Right ventricle myocardium inferior (tissue), 1 donor: Measurements from ENCODE around the gene COX7A2L. TPM values are rescaled to one million over a fixed set of nuclear protein-coding genes. Genes with fewer than 3 reads are reported as not detected.
"Not testable (repeated sequence)": the region's sequence is repeated elsewhere in the genome, so short reads cannot be mapped to it uniquely, and the experiment has no call there.

Experiments
- ATAC-seq: fragments of 200-7000 bp; cut with Tn5 transposase; one replicate; pipeline ENCODE4 v1.9.1; 2020; ENCODE audit warnings: mild to moderate bottlenecking, moderate library complexity
- DNase-seq: peaks from one replicate; pipeline ENCODE4 v3.0.0; 2021; ENCODE audit errors: missing footprints
- intact Hi-C: fragments of 100-400 bp; cut with DNase I; formaldehyde crosslinking; loops from one replicate; pipeline ENCODE4 v1.11.0; 2022
- total RNA-seq: library from RNA; stranded (reverse); fragmentation: NEBNext Ultra II Directional; extraction: Animal tissue kit (Norgen Biotek cat#: 25700); gene quantifications from one replicate; pipeline ENCODE4 v1.2.1, GENCODE V29; 2021
- donor health status: DM: no; HTN: yes; CAD: no; lungs with severe emphysema.

The COX7A2L gene
- total RNA-seq, 1 donor from 2014 or later, result 94.4 TPM

GRCh38 chr2:42342061-42342794 lies 18.8 kb downstream of the COX7A2L start:
- intact Hi-C loops, result no loop called here
- DNase-seq, result no peak
- ATAC-seq, result peak; percentile 85

- intact Hi-C loops, result no loop called here
- no peak for DNase-seq
- ATAC-seq, result no peak
Measured at GRCh38 chr2:42340938-42341636, 19.9 kb downstream of the COX7A2L start.

DNA sequence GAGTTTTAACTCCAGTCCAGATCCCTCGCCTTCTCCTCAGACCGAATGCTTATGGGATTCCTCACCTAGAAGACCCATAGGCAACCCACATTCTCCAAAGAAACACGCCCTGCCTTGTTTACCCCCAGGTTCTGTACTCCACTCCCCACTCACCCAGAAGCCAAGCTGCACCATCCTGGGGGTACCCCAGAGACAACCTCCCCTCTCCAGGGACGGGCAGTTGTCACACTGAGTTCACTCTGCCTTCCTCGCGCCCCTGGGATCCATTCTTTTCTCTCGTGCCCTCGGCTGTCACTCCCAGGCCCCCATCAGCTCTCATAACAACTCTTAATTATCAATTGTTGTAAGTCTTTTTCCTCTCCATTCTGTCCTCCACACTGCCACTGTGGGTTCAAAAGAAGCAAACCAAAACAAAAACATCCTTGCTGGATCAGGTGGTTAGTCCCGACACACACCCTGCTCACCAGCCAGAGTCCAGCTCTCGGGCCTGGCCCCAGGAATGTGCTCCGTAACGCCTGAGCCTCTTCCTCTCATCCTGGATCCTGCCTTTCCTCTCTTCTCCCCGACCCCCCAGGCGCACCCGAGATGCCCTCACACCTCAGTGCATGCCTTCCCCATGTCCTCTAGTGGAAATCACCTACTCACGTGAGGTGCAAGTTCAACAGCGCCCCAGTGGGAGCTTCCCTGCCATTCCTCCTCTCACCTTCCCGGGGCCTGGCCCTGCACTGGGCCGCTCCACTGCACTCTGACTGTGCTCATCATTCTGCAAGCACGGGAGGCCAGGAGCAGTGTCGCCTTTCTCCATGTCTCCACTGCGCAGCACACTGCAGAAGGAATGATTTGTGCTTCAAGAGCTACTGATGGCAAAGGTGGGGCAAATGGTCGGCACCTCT lies 20.7 kb downstream of the COX7A2L start:
- intact Hi-C loops, result no loop called here
- ATAC-seq, result no peak
- no peak for DNase-seq

DNA sequence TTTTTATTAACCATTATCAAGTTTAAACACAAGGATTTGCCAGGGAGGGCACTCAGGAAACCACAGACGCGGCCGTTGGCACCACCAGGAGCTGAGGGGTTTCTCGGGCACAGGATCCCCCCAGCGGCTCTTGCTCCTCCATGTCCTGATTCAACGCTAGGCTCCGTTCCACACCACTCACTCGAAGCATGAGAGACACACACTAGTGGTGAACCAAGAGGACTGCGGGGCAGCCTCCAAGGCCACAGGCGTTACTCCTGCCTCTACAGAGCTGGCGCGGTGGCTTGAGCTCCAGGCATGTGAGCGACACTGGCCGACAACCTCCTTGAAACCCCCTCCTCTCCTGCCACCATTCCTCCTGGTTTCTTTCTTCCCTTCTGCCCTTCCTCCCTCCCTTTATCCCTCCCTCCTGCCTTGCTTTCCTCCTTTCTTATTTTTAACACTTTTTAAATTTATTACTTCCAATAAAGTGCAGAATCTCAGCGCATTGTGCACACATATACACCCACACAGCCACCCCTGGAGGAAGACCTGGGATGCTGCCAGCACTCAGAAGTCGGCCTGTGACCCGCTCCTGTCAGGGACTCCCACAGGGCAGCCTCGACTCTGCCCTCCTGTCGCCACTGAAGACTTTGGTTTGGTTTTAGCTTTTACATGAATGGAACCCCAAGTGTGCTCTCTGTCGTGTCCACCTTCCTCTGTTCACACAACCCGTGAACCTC lies 21.7 kb downstream of the COX7A2L start:
- intact Hi-C loops, result no loop called here
- no peak for ATAC-seq
- no peak for DNase-seq

DNA sequence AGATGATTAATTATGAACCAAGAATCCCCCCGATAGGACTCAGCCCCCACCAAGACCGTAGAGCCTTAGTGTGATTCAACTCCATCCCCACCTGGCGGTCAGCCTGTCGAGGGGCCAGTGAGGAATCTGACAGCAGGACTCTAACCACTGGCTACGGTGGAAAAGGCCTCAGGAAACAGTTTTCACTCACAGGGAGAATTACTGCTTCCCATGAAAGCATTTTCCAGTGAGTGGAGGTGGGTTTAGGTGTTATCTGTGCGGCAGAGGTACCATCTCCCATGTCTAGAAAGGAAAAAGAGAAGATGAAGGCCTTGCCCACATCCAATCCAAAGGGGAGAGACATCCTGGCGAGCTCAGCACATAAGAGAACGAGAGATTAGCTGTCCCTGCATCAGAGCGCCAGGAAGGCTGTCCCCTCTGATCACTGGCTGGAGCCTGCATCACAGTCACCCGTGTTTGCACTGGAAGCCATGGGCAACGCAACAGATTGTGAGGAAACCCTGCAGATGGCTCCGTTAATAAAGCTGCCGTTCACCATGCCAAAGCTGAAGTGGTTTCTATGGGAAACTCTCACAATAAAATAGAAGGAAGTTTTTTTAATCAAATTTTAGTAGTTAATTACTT lies 22.3 kb downstream of the COX7A2L start:
- no peak for DNase-seq
- intact Hi-C loops, result no loop called here
- ATAC-seq, result no peak

DNA sequence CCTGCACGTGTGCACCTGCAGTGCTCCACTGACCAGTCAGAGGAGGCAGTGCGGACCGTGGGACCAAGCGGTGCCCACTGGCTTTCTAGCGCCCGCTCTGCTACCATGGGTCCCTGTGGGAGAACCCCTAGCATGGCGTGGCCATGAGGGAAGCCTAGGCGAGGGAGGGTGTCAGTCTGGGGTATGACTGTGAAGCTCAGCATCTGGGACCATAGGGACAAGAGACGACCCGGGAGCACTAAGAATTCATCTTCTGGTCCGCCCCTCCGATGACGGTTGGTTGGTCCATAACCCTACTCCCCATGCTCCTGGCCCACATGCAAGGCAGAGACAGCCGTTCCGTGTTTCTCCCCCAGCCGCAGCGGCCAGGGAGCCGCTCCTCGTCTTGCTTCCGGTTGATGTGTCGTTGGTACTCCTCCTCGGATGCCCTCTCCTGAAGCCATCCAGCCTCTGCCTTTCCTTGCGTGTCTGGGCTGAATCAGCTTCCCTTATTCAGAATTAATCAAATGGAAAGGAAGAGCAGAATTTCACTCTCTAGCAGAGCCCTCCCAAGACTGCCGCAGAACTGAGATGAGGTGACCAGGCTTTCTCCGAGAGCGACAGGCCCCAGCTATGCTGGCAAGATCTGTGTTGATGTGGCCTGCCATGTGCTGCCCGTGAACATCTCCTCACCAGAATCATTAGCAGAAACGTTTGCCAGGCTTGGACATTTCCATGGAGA lies 23.0 kb downstream of the COX7A2L start:
- intact Hi-C loops, result no loop called here
- ATAC-seq (no peak), DNase-seq (no peak)

- no peak for DNase-seq
- no peak for ATAC-seq
- intact Hi-C loops, result no loop called here
Measured at GRCh38 chr2:42337356-42337820, 23.6 kb downstream of the COX7A2L start.

DNA sequence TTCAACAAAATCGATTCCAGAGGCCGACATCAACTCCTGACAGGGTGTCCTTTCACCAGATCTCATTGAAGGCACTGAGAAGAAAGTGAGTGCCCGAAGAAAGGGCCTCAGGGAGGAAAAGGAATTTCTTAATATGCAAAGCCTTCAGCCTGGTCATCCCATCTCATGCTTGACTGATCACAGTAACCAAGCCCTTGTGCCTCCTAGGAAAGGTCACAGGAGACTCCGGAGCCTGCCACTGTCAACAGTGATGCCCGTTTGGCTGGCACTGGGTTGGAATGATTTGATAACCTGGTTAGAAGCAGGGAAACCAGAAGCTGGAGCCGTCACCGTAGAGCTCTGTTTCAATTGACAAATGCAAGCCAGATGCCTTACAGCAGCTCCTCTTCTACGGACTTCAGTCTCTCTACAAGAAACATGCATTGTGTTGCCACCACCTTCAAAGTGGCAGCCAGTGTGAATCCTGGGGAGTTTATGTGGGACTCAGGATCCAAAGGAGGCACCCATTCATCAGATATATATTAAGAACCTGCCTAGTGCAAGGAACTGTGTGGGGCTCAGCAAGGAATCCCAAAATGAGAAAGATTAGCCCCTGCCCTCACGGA lies 24.6 kb downstream of the COX7A2L start:
- no peak for DNase-seq
- intact Hi-C loops, result no loop called here
- ATAC-seq, result no peak

DNA sequence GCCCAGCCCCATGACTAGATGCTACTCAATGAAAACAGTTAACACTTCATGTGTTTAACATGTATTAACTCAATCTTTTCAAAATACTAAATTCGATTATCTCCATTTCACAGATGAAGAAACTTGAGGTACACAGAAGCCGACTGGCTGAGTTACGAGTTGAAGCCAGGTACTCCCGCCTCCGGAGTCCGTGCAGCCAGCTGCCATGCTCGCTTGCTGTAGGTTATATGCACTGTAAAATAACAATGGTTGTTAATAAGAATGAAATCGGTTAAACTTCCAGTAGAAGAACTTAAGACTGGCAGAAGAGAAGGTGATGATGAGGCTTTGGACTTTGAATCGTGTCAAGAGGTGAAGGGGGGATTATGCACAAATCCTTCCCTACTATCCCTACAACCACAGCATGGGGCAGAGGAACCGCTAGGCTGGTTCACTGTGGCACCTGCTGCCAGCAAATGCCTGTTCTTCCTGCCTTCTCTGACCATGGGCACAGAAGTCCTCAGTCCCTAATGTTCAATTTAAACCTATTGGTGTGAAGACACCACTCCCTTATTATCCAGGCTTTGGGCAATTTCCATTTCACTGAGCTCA lies 25.4 kb downstream of the COX7A2L start:
- ATAC-seq (no peak), DNase-seq (no peak)
- intact Hi-C loops, result no loop called here

DNA sequence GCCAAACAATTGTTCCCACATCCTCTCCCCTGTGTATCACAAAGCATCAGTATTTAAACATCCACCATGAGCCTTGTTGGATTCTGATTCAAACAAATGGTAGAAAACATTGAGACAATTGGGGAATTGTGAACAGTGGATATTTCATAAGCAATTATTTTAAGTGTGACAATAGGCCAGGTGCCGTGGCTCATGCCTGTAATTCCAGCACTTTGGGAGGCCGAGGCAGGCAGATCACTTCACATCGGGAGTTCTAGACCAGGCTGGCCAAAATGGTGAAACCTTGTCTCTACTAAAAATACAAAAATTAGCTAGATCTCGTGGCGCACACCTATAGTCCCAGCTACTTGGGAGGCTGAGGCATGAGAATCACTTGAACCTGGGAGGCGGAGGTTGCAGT lies 26.2 kb downstream of the COX7A2L start:
- ATAC-seq, DNase-seq, intact Hi-C loops: not testable (repeated sequence)

DNA sequence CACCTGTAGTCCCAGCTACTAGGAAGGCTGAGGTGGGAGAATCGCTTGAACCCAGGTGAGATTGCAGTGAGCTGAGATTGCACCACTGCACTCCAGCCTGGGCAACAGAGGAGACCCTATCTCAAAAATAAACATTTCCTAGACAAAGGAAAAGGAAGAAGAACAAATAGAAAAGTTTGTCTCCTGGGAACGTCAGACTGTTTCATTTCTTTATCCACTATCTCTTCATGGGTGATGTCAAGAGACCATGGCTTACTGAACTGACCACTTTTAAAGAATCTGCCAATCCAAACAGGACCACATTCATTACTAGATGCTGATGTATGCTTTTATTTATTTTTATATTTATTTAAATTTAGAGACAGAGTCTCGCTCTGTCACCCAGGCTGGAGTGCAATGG lies 26.8 kb downstream of the COX7A2L start:
- intact Hi-C loops, result no loop called here
- ATAC-seq (no peak), DNase-seq (no peak)

- no peak for ATAC-seq
- DNase-seq, result no peak
- intact Hi-C loops, result no loop called here
Measured at GRCh38 chr2:42333579-42333978, 27.4 kb downstream of the COX7A2L start.

GRCh38 chr2:42332575-42332974 lies 28.4 kb downstream of the COX7A2L start:
- intact Hi-C loops, result no loop called here
- DNase-seq, result no peak
- ATAC-seq, result no peak

DNA sequence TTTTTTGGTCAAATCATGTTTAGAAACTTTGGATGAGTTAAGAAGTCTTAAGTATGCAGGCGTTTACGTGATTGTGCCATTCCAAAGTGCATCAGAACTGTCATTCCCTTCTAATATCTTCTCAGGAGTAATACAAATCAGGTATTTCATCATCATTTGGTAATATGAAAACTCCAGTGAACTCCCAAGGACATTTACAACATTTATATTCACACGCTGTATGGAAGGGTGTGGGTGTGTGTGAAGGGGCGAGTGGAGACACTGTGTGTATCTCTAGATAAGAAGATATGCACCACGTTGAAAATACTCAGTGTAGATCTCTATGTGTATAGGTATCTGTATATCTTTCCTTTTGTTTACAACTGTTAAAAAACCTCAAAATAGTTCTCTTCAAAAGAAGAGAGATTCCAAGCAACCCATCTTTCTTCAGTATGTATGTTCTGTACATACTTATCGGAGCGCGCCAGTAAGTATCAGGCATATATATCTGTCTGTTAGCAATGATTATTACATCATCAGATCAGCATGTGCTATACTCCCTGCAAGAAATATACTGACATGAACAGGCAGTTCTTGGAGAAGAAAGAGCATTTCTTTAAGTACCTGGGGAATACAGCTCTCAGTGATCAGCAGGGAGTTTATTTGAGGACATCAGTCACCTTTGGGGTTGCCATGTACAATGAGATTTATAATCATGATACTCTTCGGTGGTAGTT lies 29.3 kb downstream of the COX7A2L start:
- DNase-seq, result no peak
- no peak for ATAC-seq
- intact Hi-C loops, result no loop called here

DNA sequence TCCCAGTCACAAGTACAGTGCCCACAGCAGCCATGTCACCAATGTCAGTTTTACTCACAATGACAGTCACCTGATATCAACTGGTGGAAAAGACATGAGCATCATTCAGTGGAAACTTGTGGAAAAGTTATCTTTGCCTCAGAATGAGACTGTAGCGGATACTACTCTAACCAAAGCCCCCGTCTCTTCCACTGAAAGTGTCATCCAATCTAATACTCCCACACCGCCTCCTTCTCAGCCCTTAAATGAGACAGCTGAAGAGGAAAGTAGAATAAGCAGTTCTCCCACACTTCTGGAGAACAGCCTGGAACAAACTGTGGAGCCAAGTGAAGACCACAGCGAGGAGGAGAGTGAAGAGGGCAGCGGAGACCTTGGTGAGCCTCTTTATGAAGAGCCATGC lies 31.3 kb downstream of the COX7A2L start:
- no peak for ATAC-seq
- DNase-seq, result no peak
- intact Hi-C loops, result loop anchor here (2.0 kb wide), 1 partner anchor 233 kb away; no protein-coding TSS in a partner anchor

DNA sequence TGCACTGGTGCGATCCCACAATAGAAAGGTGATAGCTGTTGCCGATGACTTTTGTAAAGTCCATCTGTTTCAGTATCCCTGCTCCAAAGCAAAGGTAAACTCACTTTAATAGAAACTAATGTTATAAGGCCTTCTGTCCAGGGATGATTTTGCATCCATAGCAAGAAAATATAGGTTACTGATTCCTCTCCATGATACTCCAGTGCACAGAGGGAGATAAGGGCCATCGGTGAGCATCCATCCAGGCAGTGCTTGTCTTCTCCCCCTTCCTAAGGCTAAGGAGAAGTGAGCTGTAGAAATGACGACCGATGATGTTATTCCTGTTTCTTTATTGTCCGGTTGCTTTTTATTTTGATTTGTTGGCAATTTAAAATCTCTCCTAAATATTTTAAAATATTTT lies 32.1 kb downstream of the COX7A2L start:
- DNase-seq (no peak), ATAC-seq (no peak)
- intact Hi-C loops, result loop anchor here (2.0 kb wide), 1 partner anchor 232 kb away; no protein-coding TSS in a partner anchor
